Measurements from ENCODE around the gene OR10G3.

OR10G3 gene

DNA sequence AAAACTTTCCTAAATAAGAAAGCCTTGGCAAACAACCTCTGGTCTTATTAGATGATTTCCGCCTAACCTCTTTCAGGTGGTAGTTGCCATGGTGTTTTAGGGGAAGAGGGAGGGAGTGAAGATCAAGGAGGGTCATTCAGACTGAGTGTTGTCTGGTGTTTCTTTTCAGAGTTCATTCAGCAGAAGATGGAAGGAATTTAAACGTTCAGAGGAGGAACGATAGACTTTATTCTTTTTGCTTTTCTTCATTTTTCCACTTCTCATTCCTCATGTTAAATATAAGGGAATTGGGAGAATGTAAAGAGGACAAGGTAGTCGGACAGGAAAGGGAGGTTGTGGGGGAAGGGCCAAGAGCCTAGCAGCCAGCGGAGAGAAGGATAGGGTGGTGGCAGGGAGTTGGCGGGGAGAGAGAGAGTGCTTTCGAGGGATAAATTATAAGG is 36.3 kb downstream of the OR10G3 start:
- TF ChIP-seq, protein P1, sequence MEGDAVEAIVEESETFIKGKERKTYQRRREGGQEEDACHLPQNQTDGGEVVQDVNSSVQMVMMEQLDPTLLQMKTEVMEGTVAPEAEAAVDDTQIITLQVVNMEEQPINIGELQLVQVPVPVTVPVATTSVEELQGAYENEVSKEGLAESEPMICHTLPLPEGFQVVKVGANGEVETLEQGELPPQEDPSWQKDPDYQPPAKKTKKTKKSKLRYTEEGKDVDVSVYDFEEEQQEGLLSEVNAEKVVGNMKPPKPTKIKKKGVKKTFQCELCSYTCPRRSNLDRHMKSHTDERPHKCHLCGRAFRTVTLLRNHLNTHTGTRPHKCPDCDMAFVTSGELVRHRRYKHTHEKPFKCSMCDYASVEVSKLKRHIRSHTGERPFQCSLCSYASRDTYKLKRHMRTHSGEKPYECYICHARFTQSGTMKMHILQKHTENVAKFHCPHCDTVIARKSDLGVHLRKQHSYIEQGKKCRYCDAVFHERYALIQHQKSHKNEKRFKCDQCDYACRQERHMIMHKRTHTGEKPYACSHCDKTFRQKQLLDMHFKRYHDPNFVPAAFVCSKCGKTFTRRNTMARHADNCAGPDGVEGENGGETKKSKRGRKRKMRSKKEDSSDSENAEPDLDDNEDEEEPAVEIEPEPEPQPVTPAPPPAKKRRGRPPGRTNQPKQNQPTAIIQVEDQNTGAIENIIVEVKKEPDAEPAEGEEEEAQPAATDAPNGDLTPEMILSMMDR (IDR thresholded peaks at IDR 0.05; ENCODE audit: low read depth, low read length): no peak
- H3K4me3 ChIP-seq (ENCODE audit: low read depth, low read length): no peak overlapping the region

DNA sequence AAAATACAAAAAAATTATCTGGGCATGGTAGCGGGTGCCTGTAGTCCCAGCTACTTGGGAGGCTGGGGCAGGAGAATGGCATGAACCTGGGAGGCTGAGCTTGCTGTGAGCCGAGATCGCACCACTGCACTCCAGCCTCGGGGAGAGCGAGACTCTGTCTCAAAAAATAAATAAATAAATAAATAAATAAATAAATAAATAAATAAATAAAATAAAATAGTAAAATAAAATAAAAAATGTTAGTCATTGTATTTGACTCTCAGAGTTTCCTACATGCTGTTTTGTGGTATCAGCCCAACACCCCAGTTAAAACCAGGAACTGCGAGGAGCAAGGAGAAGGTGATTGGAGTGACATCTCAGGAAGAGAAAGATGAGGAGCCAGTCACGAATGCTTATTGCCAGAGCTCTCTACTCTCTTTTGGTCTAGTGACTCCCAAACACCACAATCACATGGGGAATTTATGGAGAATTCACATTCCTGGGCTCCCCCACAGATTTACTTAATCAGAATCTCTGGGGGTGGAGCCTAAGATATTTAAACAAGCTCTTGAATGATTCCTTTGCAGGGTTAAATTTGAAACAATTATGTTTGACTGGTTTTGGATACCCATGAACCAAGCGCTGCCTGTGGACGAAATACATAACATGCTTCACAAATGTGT is 38.3 kb downstream of the OR10G3 start:
- TF ChIP-seq, protein P1 (IDR thresholded peaks at IDR 0.05; ENCODE audit: low read depth, low read length): no peak

DNA sequence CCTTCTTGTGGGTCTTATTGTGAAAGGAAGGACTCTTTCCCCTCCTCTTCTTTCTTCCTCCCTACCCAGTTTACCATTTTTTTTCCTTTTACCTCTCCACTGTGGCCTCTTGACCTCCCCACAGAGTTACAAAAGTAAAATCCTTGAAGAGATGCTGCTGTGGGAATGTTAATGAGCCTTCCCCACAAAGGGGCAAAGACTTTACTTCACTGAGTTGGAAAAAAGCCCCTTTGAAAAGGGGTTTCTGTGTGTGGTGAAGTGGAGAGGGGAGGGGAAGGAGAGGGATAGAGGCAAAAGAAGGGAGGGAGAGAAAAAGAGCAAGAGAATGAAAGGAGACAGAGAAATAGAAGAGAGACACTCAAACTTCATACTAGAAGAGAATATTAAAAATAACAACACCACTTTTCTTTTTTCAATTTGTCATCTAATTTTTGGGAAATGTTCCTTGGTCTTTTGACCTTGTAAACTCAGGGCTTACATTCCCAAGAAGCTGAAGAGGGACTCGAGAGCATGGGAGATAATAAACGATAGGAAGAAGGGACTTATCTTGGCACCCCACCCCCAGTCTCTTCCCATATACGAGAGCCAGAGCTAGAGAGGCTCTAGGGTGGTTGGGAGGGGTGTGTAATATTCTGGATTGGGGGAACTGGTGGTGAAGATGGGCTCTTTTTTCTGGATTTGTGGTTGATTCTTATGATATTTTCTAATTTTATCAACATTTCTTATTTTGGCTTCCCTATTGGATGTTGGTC is 40.5 kb downstream of the OR10G3 start:
- TF ChIP-seq, protein P1 (IDR thresholded peaks at IDR 0.05; ENCODE audit: low read depth, low read length): no peak
- no peak overlapping the region for H3K4me3 ChIP-seq (ENCODE audit: low read depth, low read length)

More for the DNA sequence above, 38.3 kb downstream of the OR10G3 start:
- no peak overlapping the region for H3K4me3 ChIP-seq (ENCODE audit: low read depth, low read length)

DNA sequence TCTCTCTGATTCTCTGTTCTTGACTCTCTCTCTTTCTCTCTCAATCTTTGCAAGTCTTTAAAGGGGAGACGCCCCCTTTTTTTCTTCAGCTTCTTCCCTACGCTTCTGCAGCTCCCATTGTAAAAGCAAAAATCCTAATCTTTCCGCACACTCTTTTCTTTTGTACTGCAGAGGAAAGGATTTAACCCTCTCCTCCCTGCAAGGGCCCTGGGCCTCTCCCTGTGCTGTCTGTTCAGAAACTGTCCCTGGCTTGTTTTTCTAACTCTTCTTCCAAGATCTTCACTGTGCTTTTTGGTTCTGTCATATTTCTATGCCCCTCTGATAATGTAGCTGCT is 42.8 kb downstream of the OR10G3 start:
- TF ChIP-seq, protein P1 (IDR thresholded peaks at IDR 0.05; ENCODE audit: low read depth, low read length): no peak
- peak overlapping the region; percentile 22; the same call in 1 of the 2 replicates for H3K4me3 ChIP-seq (ENCODE audit: low read depth, low read length)

DNA sequence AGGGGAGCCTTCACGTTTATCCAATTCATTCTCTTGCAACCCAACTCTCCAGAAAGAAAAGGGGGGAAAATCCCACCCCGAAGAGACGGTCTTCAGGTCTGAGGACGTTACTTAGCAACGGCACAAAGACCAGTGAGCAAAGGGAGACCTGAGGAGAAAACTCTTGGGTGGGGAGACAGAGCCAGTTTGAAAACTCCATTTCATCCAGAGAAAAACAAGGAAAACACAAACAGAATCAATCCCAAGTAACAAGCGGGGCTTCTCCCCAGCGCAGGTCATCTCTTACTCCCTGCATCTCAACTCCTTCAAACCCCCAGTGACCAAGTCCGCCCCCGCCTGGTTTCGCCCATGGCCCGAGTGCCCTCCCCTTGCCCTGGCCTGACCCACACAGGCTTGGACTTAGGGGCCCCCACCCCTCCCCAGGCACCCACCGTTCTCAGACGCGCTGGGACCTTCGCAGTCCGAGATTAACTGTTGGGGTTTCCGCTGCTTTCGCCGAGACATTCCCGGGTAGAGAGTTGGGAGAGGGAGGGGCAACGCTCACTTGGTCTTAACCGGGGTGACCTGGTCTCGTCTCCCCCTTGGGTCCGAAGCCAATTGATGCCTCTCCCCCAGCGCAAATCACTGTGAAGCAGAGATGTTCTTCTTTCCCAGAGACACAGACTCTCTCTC is 43.3 kb downstream of the OR10G3 start:
- H3K4me3 ChIP-seq (ENCODE audit: low read depth, low read length): peak overlapping the region; percentile 22; the same call in 1 of the 2 replicates
- TF ChIP-seq, protein P1 (IDR thresholded peaks at IDR 0.05; ENCODE audit: low read depth, low read length): no peak

DNA sequence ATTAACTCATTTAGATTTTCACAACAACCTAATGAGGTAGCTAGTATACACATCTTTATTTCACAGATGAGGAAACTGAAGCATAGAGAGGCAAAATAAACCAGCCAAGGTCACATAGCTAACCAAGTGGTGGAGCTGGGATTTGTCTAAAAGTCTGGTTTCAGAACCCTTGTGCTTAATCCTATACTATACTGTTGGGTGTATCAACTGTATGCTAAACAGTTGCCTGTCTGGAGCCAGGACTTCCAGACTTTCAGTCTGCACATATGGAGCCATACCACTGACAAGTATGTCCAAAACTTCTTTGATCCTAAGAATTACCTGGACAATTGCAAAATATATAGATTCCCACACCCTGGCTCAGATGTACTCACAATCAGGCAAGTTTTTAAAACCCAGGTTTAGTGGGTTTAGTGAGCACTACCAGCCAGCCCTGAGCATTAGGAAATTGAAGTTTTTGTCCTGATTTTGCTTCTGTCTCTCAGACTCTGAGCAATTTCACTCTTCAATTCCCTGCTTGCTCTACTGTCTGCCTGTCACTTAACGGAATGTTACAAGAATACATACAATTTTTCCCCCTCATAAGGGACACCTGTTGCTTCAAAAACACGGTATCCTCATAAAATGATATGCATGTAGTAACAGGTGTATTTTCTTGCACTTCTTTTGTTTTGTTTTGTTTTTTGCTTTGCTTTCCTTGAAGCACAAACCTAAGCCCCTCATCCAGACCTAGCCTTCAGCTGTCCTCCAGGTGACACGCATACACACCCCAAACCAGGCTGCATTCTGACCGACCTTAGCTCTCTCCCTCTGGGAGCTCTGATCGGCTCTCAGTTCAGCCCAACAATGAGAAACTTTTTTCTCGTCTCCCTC is 44.1 kb downstream of the OR10G3 start:
- TF ChIP-seq, protein P1 (IDR thresholded peaks at IDR 0.05; ENCODE audit: low read depth, low read length): no peak

More for the DNA sequence above, 44.1 kb downstream of the OR10G3 start:
- H3K4me3 ChIP-seq (ENCODE audit: low read depth, low read length): no peak overlapping the region
